GM12892 (cell line): ENCODE data around the gene PYGM.

Source experiments
- DNase-seq: peaks from one replicate; pipeline ENCODE4 v3.0.0; 2011; ENCODE audit not compliant: insufficient read length
- FAIRE-seq: peaks from 2 replicates; lab custom pipeline; 2011; peaks lifted over from hg19 to GRCh38; lab: Jason Lieb, UNC
- POLR2A ChIP-seq: IDR thresholded peaks from 2 replicates; pipeline ENCODE4 v1.6.1; 2011; ENCODE audit warnings: low read depth, low read length, control low read depth
- POLR2AphosphoS5 ChIP-seq: IDR thresholded peaks from 2 replicates; pipeline ENCODE4 v1.6.1; 2011; ENCODE audit warnings: low read depth, low read length, control low read depth
- TAF1 ChIP-seq: IDR thresholded peaks from 2 replicates; pipeline ENCODE4 v1.6.1; 2011; ENCODE audit warnings: low read depth, mild to moderate bottlenecking, control low read depth, low read length, borderline replicate concordance

PYGM gene

GRCh38 chr11:64799623-64800302 is 40.0 kb upstream of the PYGM start:
- TF ChIP-seq TAF1 (no peak), POLR2AphosphoS5 (no peak), POLR2A (no peak)
- DNase-seq = peak; percentile 41
- FAIRE-seq = peak; percentile 33

- FAIRE-seq (no peak), DNase-seq (no peak)
- no peak for TF ChIP-seq POLR2A
- no peak for TF ChIP-seq POLR2AphosphoS5
- TF ChIP-seq TAF1 = no peak
Measured at GRCh38 chr11:64799256-64799622, 39.5 kb upstream of the PYGM start.

- DNase-seq (no peak), FAIRE-seq (no peak)
- TF ChIP-seq TAF1 = no peak
- TF ChIP-seq POLR2A = no peak
- no peak for TF ChIP-seq POLR2AphosphoS5
Measured at GRCh38 chr11:64796757-64797541, 37.2 kb upstream of the PYGM start.

- TF ChIP-seq TAF1 = no peak
- TF ChIP-seq POLR2A = no peak
- TF ChIP-seq POLR2AphosphoS5 = no peak
- no peak for FAIRE-seq
- peak; percentile 7 for DNase-seq
Measured at GRCh38 chr11:64796047-64796756, 36.4 kb upstream of the PYGM start.

- DNase-seq (no peak), FAIRE-seq (no peak)
- TF ChIP-seq POLR2A (no peak), TAF1 (no peak), POLR2AphosphoS5 (no peak)
Measured at GRCh38 chr11:64794526-64794925, 34.8 kb upstream of the PYGM start.

GRCh38 chr11:64793271-64794160 is 33.7 kb upstream of the PYGM start:
- no peak for DNase-seq
- FAIRE-seq = no peak
- no peak for TF ChIP-seq POLR2AphosphoS5
- no peak for TF ChIP-seq TAF1
- TF ChIP-seq POLR2A = no peak

- FAIRE-seq (no peak), DNase-seq (peak; percentile 16)
- TF ChIP-seq POLR2A (no peak), TAF1 (no peak), POLR2AphosphoS5 (no peak)
Measured at GRCh38 chr11:64792482-64792881, 32.7 kb upstream of the PYGM start.

- no peak for DNase-seq
- FAIRE-seq = no peak
- TF ChIP-seq POLR2AphosphoS5 (no peak), TAF1 (no peak), POLR2A (no peak)
Measured at GRCh38 chr11:64791781-64792291, 32.1 kb upstream of the PYGM start.

GRCh38 chr11:64790205-64791095 is 30.7 kb upstream of the PYGM start:
- FAIRE-seq (no peak), DNase-seq (peak; percentile 8)
- TF ChIP-seq POLR2AphosphoS5 (no peak), POLR2A (no peak), TAF1 (no peak)
